ENCODE data around the gene DIP2C.
A peak's percentile ranks its signal among the peaks of the same experiment; 100 is the strongest.

The DIP2C gene

GRCh38 chr10:494556-494955, 194.9 kb downstream of the DIP2C start:
- DNase-seq (ENCODE audit: low spot score), result no peak

DNA sequence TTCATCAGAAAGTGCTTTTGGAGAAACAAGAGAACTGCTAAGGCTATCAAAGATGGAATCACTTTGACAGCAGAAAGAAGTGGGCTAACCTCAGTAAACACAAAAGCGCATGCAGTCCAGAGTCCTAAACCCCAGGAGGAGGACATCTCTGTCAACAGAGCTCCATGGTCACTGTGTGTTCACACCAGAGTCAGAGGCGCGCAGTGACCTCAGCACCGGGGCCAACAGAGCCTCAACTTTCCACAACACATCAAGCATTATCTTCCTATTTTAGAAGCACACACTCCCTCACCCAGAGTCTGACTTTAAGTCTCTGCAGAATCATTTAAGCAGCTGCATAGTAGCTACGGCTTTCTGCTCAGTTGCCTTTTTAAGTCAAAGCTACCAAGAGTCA, 195.3 kb downstream of the DIP2C start:
- DNase-seq (ENCODE audit: low spot score), result no peak

GRCh38 chr10:493391-494148, 195.9 kb downstream of the DIP2C start:
- no peak for DNase-seq (ENCODE audit: low spot score)

GRCh38 chr10:492836-493235, 196.6 kb downstream of the DIP2C start:
- no peak for DNase-seq (ENCODE audit: low spot score)

- no peak for DNase-seq (ENCODE audit: low spot score)
These were observed 197.6 kb downstream of the DIP2C start for GRCh38 chr10:491667-492424.

DNA sequence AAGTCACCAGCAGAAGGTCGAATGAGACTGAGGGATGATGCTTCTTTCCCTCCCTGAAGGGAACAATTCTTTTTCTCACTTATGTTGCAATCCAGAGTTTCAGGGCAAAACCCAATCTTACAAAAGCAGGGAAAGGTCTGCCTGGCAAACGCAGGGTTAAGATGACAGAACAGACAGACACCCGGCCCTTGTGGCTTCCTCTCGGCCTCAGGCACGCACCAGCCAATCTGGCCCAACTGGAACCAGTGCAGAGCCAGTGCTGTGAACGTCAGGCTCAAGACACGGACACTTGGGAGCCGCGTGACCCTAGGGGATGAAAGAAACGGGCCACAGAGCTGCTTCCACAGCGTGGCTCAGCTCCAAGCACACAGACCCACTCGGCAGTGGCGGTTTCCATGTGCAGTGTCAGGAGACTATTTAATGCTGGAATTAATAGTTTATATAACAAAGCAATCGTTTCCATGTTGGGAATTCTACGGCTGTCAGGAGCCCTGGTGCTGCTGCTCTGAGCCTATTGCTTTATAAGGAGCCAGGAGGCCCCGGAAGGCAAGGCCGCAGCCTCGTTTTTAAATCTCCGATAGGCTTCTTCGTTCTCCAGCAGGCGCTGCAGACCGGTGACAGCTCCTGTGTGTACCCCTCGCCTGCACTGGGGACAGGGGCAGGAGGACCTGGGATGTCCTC, 198.4 kb downstream of the DIP2C start:
- DNase-seq (ENCODE audit: low spot score), result no peak

DNA sequence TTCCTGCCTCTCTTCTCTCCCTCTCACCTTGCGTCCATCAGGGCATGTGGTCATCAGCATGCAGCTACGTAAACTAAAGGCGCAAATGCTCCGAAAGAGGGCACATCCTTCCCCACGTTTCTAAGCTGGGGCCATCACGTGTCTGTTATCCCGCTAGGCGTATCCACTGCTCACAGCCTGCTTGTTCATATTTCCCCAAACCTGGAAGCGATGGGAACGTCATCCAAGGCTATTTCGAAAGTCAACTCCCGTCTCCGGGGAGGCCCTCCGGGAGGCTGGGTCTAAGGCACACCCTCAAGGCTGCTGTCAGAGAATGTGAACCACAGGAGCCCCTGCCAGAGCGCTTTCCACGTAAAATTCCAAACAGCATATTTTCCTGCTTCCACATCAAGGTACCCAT, 199.2 kb downstream of the DIP2C start:
- DNase-seq (ENCODE audit: low spot score), result no peak

GRCh38 chr10:489330-489729, 200.1 kb downstream of the DIP2C start:
- DNase-seq (ENCODE audit: low spot score), result no peak

GRCh38 chr10:488933-489215, 200.6 kb downstream of the DIP2C start:
- DNase-seq (ENCODE audit: low spot score), result no peak

- DNase-seq (ENCODE audit: low spot score), result no peak
These were observed 201.2 kb downstream of the DIP2C start for GRCh38 chr10:488081-488932.

GRCh38 chr10:486666-487322, 202.7 kb downstream of the DIP2C start:
- DNase-seq (ENCODE audit: low spot score), result no peak

DNA sequence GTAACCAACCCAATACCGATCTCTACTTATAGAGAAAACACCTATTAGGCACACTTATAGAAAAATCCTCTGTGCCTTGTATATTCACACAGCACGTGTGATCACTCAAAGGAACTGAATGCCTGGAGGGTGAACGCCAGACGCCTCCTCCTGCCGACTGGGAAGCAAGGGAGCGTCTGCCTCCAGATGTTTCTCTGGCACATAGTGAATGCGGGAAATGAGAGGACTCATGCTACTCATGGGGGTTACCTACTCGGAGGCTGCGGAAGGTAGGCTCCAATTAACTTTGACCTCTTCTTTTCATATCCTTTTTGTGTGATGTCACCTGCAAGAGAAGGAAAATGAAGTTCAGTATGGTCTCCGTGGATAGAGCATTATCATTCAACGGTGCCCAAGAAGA, 203.3 kb downstream of the DIP2C start:
- no peak for DNase-seq (ENCODE audit: low spot score)

DNA sequence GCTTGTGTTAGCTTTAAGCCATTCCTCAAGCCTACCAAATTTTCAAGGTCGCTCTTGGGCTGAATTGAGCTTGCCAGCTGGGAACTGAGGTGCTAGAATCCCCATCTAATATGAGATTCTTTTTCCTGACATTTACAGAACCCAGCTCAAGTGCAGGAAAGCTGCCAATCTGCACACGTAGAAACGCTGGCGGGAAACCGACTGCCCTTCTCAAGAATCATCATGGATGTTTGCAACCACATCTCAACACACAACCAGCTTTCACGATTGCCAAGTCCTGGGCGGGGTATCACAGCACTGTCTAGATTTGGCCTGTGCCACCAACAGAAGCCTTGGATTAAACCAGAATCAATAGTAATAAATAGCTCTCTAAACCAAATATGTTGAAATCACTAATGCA, 203.7 kb downstream of the DIP2C start:
- DNase-seq (ENCODE audit: low spot score), result no peak

- DNase-seq (ENCODE audit: low spot score), result peak; percentile 42
These were observed 204.4 kb downstream of the DIP2C start for GRCh38 chr10:484925-485661.

GRCh38 chr10:484441-484924, 205.0 kb downstream of the DIP2C start:
- peak; percentile 22 for DNase-seq (ENCODE audit: low spot score)

- DNase-seq (ENCODE audit: low spot score), result no peak
These were observed 206.2 kb downstream of the DIP2C start for GRCh38 chr10:483261-483660.

GRCh38 chr10:482848-483247, 206.6 kb downstream of the DIP2C start:
- DNase-seq (ENCODE audit: low spot score), result no peak

- no peak for DNase-seq (ENCODE audit: low spot score)
These were observed 207.4 kb downstream of the DIP2C start for GRCh38 chr10:482051-482501.

- DNase-seq (ENCODE audit: low spot score), result no peak
These were observed 207.8 kb downstream of the DIP2C start for GRCh38 chr10:481628-482027.

DNA sequence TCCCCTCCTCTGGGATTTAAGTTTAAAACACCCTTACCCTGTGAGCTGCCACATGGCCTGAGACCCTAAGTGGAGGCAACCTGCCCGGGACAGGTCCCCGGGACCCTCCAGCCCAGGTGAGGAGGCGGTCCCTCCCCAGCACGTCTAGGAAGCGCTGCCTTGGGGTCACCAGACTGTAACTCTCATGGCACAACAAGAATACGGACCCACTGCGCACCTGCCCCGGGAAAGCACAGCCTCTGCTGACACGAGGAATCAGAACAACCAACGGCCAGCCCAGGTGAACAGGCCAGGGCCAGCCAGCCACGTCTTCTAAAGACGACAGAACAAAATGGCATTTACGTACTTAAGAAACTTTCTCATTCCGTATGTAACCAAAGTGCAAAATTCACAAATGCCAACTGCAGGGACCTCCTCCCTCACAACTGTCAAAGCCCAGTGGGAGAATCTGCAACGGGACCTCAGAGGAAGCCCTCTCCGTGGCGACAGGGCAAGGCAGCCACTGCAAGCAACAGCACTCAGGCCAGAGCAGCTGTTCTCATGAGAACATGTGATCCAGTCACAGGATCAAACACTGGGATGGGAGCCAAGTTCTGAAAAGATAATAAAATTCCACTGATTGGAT, 208.4 kb downstream of the DIP2C start:
- no peak for DNase-seq (ENCODE audit: low spot score)
